Liver (tissue), 9 donors: Measurements from ENCODE around the gene OR4C45. TPM values are rescaled to one million over a fixed set of nuclear protein-coding genes. Genes with fewer than 3 reads are reported as not detected.

ENCODE experiments used
- DNase-seq: peaks from one replicate; pipeline ENCODE4 v3.0.0-alpha.2; 2017; ENCODE audit warnings: low spot score
- H3K27ac ChIP-seq, 2 donors: one replicate each; pipeline ENCODE4 v1.7.0; 2013; ENCODE audit warnings: inconsistent platforms in 2 of 2, low read length in 2 of 2, control low read depth in 1 of 2, low read depth in 1 of 2, mild to moderate bottlenecking in 1 of 2
- H3K27me3 ChIP-seq, 4 donors: one replicate each; pipeline versions ENCODE4 v1.6.1 to v1.7.0; 2013; ENCODE audit warnings: low read length in 3 of 4, inconsistent platforms in 1 of 4, mild to moderate bottlenecking in 1 of 4, moderate library complexity in 1 of 4; ENCODE audit not compliant: control insufficient read depth in 4 of 4, insufficient read depth in 4 of 4
- H3K36me3 ChIP-seq, 4 donors: one replicate each; pipeline versions ENCODE4 v1.6.1 to v1.7.0; 2013; ENCODE audit warnings: low read length in 3 of 4, mild to moderate bottlenecking in 3 of 4, low read depth in 1 of 4, moderate library complexity in 1 of 4; ENCODE audit not compliant: control insufficient read depth in 4 of 4, insufficient read depth in 3 of 4
- H3K4me1 ChIP-seq, 4 donors: one replicate each; pipeline versions ENCODE4 v1.6.1 to v1.7.0; 2013; ENCODE audit warnings: low read length in 3 of 4, mild to moderate bottlenecking in 3 of 4, moderate library complexity in 1 of 4; ENCODE audit not compliant: control insufficient read depth in 4 of 4, insufficient read depth in 4 of 4
- H3K4me3 ChIP-seq, 3 donors: one replicate each; pipeline versions ENCODE4 v1.6.1 to v1.7.0; 2013; ENCODE audit warnings: low read length in 3 of 3, control low read depth in 1 of 3, low read depth in 1 of 3, mild to moderate bottlenecking in 1 of 3
- H3K9ac ChIP-seq, 2 donors: one replicate each; pipeline ENCODE4 v1.7.0; 2013; ENCODE audit warnings: low read length in 2 of 2, mild to moderate bottlenecking in 2 of 2, moderate library complexity in 2 of 2, control low read depth in 1 of 2, low read depth in 1 of 2
- H3K9me3 ChIP-seq, 4 donors: one replicate each; pipeline versions ENCODE4 v1.6.1 to v1.7.0; 2013; ENCODE audit warnings: low read length in 3 of 4; ENCODE audit not compliant: control insufficient read depth in 4 of 4
- EGR1 ChIP-seq, 2 donors: IDR thresholded peaks; 2 replicates each; pipeline ENCODE4 v1.6.1; 2016 to 2018; ENCODE audit warnings: antibody characterized with exemption in 2 of 2, low read depth in 2 of 2
- FOXA1 ChIP-seq: IDR thresholded peaks from 2 replicates; pipeline ENCODE4 v1.6.1; 2016; ENCODE audit warnings: antibody characterized with exemption
- FOXA2 ChIP-seq: IDR thresholded peaks from 2 replicates; pipeline ENCODE4 v1.6.1; 2016; ENCODE audit warnings: antibody characterized with exemption
- GABPA ChIP-seq, 2 donors: IDR thresholded peaks in 1 of 2; conservative IDR thresholded peaks in 1 of 2; 2 replicates each; pipeline ENCODE4 v1.6.1; 2016; ENCODE audit warnings: antibody characterized with exemption in 2 of 2, mild to moderate bottlenecking in 1 of 2, moderate library complexity in 1 of 2
- MAX ChIP-seq: IDR thresholded peaks from 2 replicates; pipeline ENCODE4 v1.6.1; 2016; ENCODE audit warnings: antibody characterized with exemption
- RXRA ChIP-seq, 2 donors: IDR thresholded peaks; 2 replicates each; pipeline ENCODE4 v1.6.1; 2017 to 2018; ENCODE audit warnings: antibody characterized with exemption in 2 of 2, mild to moderate bottlenecking in 1 of 2
- TAF1 ChIP-seq: conservative IDR thresholded peaks from 2 replicates; pipeline ENCODE4 v1.6.1; 2016; ENCODE audit warnings: antibody characterized with exemption, mild to moderate bottlenecking
- YY1 ChIP-seq: IDR thresholded peaks from 2 replicates; pipeline ENCODE4 v1.6.1; 2016; ENCODE audit warnings: antibody characterized with exemption, mild to moderate bottlenecking
- ZBTB33 ChIP-seq: IDR thresholded peaks from 2 replicates; pipeline ENCODE4 v1.6.1; 2016; ENCODE audit warnings: antibody characterized with exemption
- WGBS: extraction: QIAGEN DNeasy Blood & Tissue Kit; methylation state at CpG from one replicate; pipeline ENCODE4 v1.1.7; 2013; 5-methylcytosine and 5-hydroxymethylcytosine counted together
- polyA plus RNA-seq, 2 donors: library from polyadenylated mRNA; stranded (reverse) in 1 of 2; unstranded in 1 of 2; fragments of 200-250 nt in 1 of 2; fragments of >200 nt in 1 of 2; fragmentation: Nextera tagmentation in 1 of 2; extraction: Ambion mirVana in 1 of 2; gene quantifications; one replicate each; pipeline versions ENCODE4 v1.2.1 to v1.2.3, GENCODE V29; 2013 to 2015
- total RNA-seq, 2 donors: library from RNA; depleted of rRNA; stranded (reverse); fragments of >200 nt; gene quantifications; one replicate each; pipeline ENCODE4 v1.2.3, GENCODE V29; 2014
- TF ChIP-seq, protein P1 (sequence below): IDR thresholded peaks from 2 replicates; pipeline ENCODE4 v1.6.1; 2016; ENCODE audit warnings: antibody characterized with exemption, mild to moderate bottlenecking
- TF ChIP-seq, protein P2 (sequence below): fragments of 150-350 bp; IDR thresholded peaks from 2 replicates; pipeline ENCODE4 v1.5.1; 2017; ENCODE audit warnings: improper control_type of control experiment, low read depth, low read length; ENCODE audit not compliant: missing input control
- TF ChIP-seq, protein P3 (sequence below): IDR thresholded peaks from 2 replicates; pipeline ENCODE4 v1.6.1; 2016; ENCODE audit warnings: antibody characterized with exemption
- donor health status: healthy.
- donor health status: healthy.
- donor health status: healthy.
- donor health status: healthy.
- donor health status: healthy.

OR4C45 gene
- total and polyA plus RNA-seq, 4 donors, result not detected

DNA sequence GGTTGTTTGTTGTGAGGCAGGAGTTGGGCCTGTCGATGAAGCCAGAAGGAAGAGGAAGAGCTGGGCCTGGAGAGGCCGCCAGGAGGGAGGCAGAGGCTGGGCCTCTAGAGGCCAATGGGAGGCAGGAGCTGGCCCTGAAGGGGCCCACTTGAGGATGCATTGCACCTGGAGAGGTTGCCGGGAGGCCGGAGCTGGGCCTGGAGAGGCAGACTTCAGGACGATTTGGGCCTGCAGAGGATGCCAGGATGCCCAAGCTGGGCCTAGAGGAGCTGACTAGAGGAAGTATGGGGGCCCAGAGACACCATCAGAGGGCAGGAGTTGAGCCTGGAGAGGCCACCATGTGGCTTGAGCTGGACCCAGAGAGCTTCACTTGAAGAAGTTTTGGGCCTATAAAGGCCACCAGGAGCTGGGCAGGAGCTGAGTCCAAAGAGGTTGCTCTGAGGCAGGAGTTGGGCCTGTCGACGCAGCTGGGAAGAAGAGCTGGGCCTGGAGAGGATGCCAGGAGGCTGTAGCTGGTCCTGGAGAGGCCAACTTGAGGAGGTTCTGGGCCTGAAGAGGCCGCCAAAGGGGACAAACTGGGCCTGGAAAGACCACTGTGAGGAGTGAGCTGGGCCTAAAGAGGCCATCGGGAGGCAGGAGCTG lies 39.0 kb downstream of the OR4C45 start:
- no peaks in the 10 kb centered on the region for H3K36me3 ChIP-seq
- no peak overlapping the region for H3K27ac ChIP-seq
- H3K4me3 ChIP-seq, result no peak overlapping the region
- H3K9ac ChIP-seq, result no peak overlapping the region
- no peaks in the 10 kb centered on the region for H3K27me3 ChIP-seq
- WGBS, result 72% methylated on average over 9 of the region's 9 CpGs
- no peak for DNase-seq
- H3K9me3 ChIP-seq, result no peaks in the 10 kb centered on the region
- no peaks in the 10 kb centered on the region for H3K4me1 ChIP-seq
- TF ChIP-seq RXRA (IDR thresholded peaks at IDR 0.05), result no peak
- TF ChIP-seq EGR1 (IDR thresholded peaks at IDR 0.05; ENCODE audit: low read depth in 2 of 2), result no peak
- TF ChIP-seq FOXA2, result no peak
- TF ChIP-seq FOXA1, result no peak
- TF ChIP-seq, protein P1, sequence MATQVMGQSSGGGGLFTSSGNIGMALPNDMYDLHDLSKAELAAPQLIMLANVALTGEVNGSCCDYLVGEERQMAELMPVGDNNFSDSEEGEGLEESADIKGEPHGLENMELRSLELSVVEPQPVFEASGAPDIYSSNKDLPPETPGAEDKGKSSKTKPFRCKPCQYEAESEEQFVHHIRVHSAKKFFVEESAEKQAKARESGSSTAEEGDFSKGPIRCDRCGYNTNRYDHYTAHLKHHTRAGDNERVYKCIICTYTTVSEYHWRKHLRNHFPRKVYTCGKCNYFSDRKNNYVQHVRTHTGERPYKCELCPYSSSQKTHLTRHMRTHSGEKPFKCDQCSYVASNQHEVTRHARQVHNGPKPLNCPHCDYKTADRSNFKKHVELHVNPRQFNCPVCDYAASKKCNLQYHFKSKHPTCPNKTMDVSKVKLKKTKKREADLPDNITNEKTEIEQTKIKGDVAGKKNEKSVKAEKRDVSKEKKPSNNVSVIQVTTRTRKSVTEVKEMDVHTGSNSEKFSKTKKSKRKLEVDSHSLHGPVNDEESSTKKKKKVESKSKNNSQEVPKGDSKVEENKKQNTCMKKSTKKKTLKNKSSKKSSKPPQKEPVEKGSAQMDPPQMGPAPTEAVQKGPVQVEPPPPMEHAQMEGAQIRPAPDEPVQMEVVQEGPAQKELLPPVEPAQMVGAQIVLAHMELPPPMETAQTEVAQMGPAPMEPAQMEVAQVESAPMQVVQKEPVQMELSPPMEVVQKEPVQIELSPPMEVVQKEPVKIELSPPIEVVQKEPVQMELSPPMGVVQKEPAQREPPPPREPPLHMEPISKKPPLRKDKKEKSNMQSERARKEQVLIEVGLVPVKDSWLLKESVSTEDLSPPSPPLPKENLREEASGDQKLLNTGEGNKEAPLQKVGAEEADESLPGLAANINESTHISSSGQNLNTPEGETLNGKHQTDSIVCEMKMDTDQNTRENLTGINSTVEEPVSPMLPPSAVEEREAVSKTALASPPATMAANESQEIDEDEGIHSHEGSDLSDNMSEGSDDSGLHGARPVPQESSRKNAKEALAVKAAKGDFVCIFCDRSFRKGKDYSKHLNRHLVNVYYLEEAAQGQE, result no peak
- TF ChIP-seq, protein P2, sequence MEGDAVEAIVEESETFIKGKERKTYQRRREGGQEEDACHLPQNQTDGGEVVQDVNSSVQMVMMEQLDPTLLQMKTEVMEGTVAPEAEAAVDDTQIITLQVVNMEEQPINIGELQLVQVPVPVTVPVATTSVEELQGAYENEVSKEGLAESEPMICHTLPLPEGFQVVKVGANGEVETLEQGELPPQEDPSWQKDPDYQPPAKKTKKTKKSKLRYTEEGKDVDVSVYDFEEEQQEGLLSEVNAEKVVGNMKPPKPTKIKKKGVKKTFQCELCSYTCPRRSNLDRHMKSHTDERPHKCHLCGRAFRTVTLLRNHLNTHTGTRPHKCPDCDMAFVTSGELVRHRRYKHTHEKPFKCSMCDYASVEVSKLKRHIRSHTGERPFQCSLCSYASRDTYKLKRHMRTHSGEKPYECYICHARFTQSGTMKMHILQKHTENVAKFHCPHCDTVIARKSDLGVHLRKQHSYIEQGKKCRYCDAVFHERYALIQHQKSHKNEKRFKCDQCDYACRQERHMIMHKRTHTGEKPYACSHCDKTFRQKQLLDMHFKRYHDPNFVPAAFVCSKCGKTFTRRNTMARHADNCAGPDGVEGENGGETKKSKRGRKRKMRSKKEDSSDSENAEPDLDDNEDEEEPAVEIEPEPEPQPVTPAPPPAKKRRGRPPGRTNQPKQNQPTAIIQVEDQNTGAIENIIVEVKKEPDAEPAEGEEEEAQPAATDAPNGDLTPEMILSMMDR, result no peak
- TF ChIP-seq ZBTB33, result no peak
- TF ChIP-seq GABPA (IDR thresholded peaks at IDR 0.05 in 1 of 2, conservative IDR thresholded peaks at IDR 0.05 in 1 of 2), result no peak
- no peak for TF ChIP-seq MAX
- no peak for TF ChIP-seq YY1
- no peak for TF ChIP-seq TAF1
- TF ChIP-seq, protein P3, sequence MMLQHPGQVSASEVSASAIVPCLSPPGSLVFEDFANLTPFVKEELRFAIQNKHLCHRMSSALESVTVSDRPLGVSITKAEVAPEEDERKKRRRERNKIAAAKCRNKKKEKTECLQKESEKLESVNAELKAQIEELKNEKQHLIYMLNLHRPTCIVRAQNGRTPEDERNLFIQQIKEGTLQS, result no peak
